SH-SY5Y (cell line): ENCODE measurements around the gene DPM3.

ENCODE experiments used
- GATA2 ChIP-seq: IDR thresholded peaks from 2 replicates; pipeline ENCODE4 v1.6.1; 2011; ENCODE audit warnings: mild to moderate bottlenecking, low read depth, low read length
- GATA3 ChIP-seq: IDR thresholded peaks from 2 replicates; pipeline ENCODE4 v1.6.1; 2011; ENCODE audit warnings: low read depth, mild to moderate bottlenecking, low read length, moderate library complexity

DNA sequence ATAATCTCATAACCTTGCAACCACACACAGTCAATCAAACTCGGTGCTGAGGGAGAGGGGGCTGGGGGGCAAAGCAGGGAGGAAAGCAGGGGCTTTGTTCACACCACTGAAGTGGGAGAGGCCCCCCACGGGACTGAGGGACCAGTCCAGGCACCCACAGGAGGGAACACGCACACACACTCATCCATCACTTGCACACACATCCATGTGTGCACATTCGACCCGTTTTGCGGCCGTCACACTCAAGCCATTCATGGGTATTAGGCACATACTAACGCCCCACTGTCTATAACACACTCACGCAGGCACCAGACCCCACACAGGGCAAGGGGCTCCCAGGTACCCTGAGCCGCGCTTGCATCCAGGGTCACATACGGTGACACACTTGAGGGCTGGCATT, 47.7 kb downstream of the DPM3 start:
- TF ChIP-seq GATA3 (no peak), GATA2 (no peak)
